ENCODE results near the gene TXNDC8. TPM values are rescaled to one million over a fixed set of nuclear protein-coding genes. Genes with fewer than 3 reads are reported as not detected.
"Not testable (repeated sequence)": the region's sequence is repeated elsewhere in the genome, so short reads cannot be mapped to it uniquely, and the experiment has no call there.

Gene TXNDC8
- total RNA-seq, result not detected

DNA sequence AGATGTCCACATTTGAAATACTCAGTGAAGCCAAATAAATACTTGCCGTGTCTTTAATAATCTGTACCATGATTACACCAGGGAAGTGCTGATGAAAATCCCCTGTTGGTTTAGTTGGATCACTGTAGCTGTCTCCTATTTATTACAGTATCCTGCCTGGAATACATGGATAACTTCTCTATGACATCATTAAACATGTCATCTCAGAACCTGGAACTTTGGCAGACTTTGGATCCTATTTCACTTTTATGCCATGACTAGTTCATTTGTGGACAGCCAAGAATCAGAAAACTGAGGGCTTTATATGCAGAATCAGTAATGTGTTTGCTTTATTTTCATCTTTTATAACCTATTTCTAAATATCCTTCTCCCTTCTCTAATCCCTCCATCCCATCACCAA lies at the start of gene TXNDC8:
Gene TXNDC8, minus strand, starts transcription at position 137 of the 400 bp plus-strand sequence.
- peaks cover 2% of the 10 kb centered on the region for H3K27me3 Mint-ChIP-seq (ENCODE audit: low read depth)
- no peak within 1 kb of the TSS for H3K4me3 Mint-ChIP-seq
- H3K4me1 Mint-ChIP-seq (ENCODE audit: low read depth), result no peaks in the 10 kb centered on the region
- ATAC-seq (no peak), DNase-seq (no peak)
- no peaks in the 10 kb centered on the region for H3K36me3 Mint-ChIP-seq (ENCODE audit: insufficient read depth)
- H3K9me3 Mint-ChIP-seq, result peaks cover 3% of the 10 kb centered on the region

DNA sequence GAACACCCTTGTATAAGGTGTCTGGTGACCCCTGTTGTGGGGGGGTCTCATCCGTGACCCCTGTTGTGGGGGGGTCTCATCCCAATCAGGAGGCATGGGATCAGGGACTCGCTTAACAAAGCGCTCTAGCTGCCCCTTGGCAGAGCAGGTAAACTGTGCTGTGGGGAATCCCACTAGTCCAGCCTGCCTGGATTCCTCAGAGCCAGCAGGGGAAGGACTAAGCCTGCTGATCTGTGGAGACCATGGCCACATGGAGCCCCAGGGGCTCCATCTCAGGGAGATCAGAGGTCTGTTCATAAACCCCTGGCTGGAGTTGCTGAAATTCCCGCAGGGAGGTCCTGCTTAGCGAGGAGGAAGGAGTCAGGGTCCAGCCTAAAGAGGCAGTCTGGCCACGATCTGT lies 45.8 kb upstream of the TXNDC8 start:
- H3K4me1 Mint-ChIP-seq (ENCODE audit: low read depth), result no peaks in the 10 kb centered on the region
- no peak overlapping the region for H3K4me3 Mint-ChIP-seq
- no peaks in the 10 kb centered on the region for H3K36me3 Mint-ChIP-seq (ENCODE audit: insufficient read depth)
- DNase-seq, result no peak
- no peaks in the 10 kb centered on the region for H3K27me3 Mint-ChIP-seq (ENCODE audit: low read depth)
- no peaks in the 10 kb centered on the region for H3K9me3 Mint-ChIP-seq
- no peak for ATAC-seq

DNA sequence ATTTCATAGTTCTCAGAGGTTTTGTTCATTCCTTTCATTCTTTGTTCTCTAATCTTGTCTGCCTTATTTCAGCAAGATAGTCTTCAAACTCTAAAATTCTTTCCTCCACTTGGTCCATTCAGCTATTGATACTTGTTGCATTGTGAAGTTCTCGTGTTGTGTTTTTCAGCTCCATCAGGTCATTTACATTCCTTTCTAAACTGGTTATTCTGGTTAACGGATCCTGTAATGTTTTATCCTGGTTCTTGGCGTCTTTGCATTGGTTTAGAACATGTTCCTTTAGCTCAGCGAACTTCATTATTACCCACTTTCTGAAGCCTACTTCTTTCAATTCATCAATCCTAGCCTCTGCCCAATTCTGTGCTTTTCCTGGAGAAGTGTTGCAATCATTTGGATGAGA lies 45.1 kb upstream of the TXNDC8 start:
- no peaks in the 10 kb centered on the region for H3K9me3 Mint-ChIP-seq

DNA sequence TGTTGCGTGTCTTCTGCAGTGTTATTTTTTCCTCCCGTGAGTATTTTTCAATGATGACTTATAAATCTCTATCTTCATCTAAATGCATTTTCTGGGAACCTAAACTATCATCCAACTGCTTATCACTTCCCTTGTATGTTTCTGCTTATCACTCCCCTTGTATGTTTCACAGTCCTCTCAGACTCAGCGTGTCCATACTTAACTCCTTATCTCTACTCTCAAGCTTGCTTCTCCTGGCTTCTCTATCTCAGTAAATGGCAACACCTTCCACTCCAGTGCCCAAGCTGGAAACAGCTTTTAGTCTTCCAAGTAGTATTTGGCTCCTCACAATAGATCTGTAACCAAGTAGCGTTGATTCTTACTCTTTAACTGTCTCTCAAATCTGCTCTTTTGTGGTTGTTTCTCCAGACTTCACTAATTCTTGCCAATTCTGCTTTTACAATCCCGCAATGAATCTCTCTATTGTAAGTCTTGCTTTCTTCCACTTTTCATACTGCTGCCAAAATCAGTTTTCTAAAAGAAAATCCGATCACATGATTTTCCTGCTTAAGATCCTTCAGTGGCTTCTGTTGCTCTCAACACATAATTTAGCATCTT lies 33.8 kb upstream of the TXNDC8 start:
- ATAC-seq (no peak), DNase-seq (no peak)
- Mint-ChIP-seq H3K27me3 (ENCODE audit: low read depth) (peaks cover 2% of the 10 kb centered on the region), H3K36me3 (ENCODE audit: insufficient read depth) (no peaks in the 10 kb centered on the region), H3K4me3 (no peak overlapping the region), H3K9me3 (no peaks in the 10 kb centered on the region), H3K4me1 (ENCODE audit: low read depth) (no peaks in the 10 kb centered on the region)

More for the DNA sequence above, 45.1 kb upstream of the TXNDC8 start:
- no peaks in the 10 kb centered on the region for H3K36me3 Mint-ChIP-seq (ENCODE audit: insufficient read depth)
- H3K4me3 Mint-ChIP-seq, result no peak overlapping the region
- DNase-seq, result no peak
- H3K4me1 Mint-ChIP-seq (ENCODE audit: low read depth), result no peaks in the 10 kb centered on the region
- no peak for ATAC-seq
- H3K27me3 Mint-ChIP-seq (ENCODE audit: low read depth), result no peaks in the 10 kb centered on the region

DNA sequence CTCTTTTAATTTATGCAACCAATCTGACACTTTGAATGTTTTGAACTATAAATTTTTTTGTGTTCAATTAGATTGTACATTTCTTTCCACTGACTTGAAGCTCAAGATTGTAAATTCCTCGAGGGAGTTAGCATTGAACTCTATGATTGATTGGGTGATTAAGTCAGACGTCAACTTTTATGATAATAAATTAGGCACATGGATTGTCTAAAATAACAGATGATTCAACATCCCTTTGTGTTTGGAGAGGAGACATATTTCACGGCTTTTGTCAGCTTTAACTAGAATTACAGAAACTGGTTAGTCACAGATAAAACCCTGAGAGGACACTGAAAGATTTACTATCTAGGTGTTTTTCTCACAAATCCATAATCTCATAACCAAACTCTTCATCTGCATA lies 32.7 kb upstream of the TXNDC8 start:
- H3K36me3 Mint-ChIP-seq (ENCODE audit: insufficient read depth), result no peaks in the 10 kb centered on the region
- ATAC-seq (no peak), DNase-seq (no peak)
- H3K4me1 Mint-ChIP-seq (ENCODE audit: low read depth), result no peaks in the 10 kb centered on the region
- H3K4me3 Mint-ChIP-seq, result no peak overlapping the region
- no peaks in the 10 kb centered on the region for H3K27me3 Mint-ChIP-seq (ENCODE audit: low read depth)
- H3K9me3 Mint-ChIP-seq, result no peaks in the 10 kb centered on the region

DNA sequence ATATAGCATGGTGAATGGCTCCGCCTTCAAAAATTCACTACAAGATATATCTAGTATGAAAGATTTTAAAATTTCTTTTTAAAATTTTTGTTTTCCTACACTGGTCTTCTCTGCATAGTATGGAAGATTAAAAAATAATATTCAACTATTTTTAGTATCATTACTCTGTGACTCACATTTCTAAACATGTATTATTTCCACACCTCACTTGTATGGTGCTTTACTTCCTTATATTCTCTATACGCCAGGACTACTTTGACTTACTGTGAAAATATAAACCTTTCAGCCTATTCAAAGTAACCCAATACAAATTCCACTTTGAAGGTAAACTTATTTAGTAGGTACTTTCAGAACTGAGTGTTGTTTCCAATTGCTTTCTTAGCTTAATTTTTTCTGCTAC lies 26.8 kb upstream of the TXNDC8 start:
- no peaks in the 10 kb centered on the region for H3K4me1 Mint-ChIP-seq (ENCODE audit: low read depth)
- ATAC-seq, result no peak
- no peaks in the 10 kb centered on the region for H3K36me3 Mint-ChIP-seq (ENCODE audit: insufficient read depth)
- no peak for DNase-seq
- H3K9me3 Mint-ChIP-seq, result no peaks in the 10 kb centered on the region
- H3K27me3 Mint-ChIP-seq (ENCODE audit: low read depth), result no peaks in the 10 kb centered on the region
- no peak overlapping the region for H3K4me3 Mint-ChIP-seq

DNA sequence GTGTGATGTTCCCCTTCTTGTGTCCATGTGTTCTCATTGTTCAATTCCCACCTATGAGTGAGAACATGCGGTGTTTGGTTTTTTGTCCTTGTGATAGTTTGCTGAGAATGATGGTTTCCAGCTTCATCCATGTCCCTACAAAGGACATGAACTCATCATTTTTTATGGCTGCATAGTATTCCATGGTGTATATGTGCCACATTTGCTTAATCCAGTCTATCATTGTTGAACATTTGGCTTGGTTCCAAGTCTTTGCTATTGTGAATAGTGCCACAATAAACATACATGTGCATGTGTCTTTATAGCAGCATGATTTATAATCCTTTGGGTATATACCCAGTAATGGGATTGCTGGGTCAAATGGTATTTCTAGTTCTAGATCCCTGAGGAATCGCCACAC lies 21.3 kb upstream of the TXNDC8 start:
- H3K4me3 Mint-ChIP-seq; H3K9me3 Mint-ChIP-seq; ATAC-seq; H3K27me3 Mint-ChIP-seq (ENCODE audit: low read depth); H3K36me3 Mint-ChIP-seq (ENCODE audit: insufficient read depth); DNase-seq; H3K4me1 Mint-ChIP-seq (ENCODE audit: low read depth): not testable (repeated sequence)

DNA sequence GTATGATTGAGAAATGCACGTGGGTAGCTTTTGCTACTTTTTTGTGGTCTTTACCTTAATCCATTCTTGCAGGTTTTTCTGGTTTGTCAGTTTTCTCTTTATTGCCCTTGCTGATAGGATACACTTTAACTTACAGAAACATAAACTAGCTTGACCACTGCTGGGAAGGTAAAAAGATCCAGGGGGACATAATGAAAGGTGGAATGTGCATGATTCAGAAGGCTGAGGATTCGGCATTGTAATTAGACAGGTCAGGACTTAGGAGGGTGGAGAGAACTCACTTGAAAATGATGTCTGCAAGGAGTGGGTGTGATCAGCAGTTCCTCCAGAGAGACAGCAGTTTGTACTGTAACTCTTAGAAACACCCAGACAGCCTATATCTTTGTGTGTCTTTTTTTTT lies 19.8 kb upstream of the TXNDC8 start:
- ATAC-seq (no peak), DNase-seq (no peak)
- Mint-ChIP-seq H3K4me1 (ENCODE audit: low read depth) (no peaks in the 10 kb centered on the region), H3K9me3 (no peaks in the 10 kb centered on the region), H3K27me3 (ENCODE audit: low read depth) (no peaks in the 10 kb centered on the region), H3K4me3 (no peak overlapping the region), H3K36me3 (ENCODE audit: insufficient read depth) (no peaks in the 10 kb centered on the region)

DNA sequence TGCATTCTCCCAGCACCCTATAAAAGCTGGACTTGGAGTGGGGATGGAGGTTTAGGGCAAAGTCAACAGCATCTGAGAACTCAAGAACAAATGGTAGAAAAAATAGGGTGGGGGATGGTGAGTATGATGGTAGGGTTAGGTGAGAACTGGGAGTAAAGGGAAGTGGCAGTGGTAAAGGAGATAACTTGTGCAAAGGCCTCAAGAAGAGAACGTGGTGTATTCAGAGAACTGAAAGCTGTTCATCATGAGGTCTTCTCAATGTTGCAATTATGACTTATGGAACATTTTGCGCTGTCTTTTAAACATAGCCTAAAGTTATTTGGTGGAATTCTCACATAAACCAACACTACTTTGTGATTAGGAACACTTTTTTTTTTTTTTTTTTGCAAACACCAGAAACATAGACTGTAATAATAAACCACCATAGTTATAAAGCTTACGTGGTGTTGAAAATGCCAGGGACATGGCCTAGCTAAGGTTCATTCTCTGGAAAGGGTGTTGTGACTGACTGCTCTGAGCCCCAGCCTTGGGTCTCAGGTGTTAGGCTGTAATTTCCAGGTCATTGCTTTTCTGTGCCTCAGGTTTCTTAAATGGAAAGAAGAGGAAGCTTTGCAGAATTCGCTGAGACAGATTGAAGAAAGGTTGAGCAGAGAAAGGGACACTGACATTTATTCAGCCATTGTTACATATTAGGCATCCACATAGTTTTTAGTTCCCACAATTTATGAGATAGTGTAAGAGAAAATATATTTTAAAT lies 19.2 kb upstream of the TXNDC8 start:
- H3K27me3 Mint-ChIP-seq (ENCODE audit: low read depth), result no peaks in the 10 kb centered on the region
- H3K4me3 Mint-ChIP-seq, result no peak overlapping the region
- ATAC-seq (no peak), DNase-seq (no peak)
- no peaks in the 10 kb centered on the region for H3K36me3 Mint-ChIP-seq (ENCODE audit: insufficient read depth)
- H3K4me1 Mint-ChIP-seq (ENCODE audit: low read depth), result no peaks in the 10 kb centered on the region
- H3K9me3 Mint-ChIP-seq, result no peaks in the 10 kb centered on the region

DNA sequence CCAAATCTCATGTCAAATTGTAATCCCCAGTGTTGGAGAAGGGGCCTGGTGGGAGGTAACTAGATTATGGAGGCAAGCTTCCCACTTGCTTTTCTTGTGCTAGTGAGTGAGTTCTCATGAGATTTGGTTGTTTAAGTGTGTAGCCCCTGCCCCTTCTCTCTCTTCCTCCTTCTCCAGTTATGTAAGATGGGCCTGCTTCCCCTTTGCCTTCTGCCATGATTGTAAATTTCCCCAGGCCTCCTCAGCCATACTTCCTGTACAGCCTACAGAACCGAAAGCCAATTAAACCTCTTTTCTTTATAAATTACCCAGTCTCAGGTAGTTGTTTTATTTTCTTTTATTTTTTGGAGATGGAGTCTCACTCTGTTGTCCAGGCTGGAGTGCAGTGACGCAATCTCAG lies 18.2 kb upstream of the TXNDC8 start:
- H3K27me3 Mint-ChIP-seq (ENCODE audit: low read depth), result no peaks in the 10 kb centered on the region
- H3K36me3 Mint-ChIP-seq (ENCODE audit: insufficient read depth), result no peaks in the 10 kb centered on the region
- H3K4me1 Mint-ChIP-seq (ENCODE audit: low read depth), result no peaks in the 10 kb centered on the region
- H3K9me3 Mint-ChIP-seq, result no peaks in the 10 kb centered on the region
- DNase-seq (no peak), ATAC-seq (no peak)
- no peak overlapping the region for H3K4me3 Mint-ChIP-seq

DNA sequence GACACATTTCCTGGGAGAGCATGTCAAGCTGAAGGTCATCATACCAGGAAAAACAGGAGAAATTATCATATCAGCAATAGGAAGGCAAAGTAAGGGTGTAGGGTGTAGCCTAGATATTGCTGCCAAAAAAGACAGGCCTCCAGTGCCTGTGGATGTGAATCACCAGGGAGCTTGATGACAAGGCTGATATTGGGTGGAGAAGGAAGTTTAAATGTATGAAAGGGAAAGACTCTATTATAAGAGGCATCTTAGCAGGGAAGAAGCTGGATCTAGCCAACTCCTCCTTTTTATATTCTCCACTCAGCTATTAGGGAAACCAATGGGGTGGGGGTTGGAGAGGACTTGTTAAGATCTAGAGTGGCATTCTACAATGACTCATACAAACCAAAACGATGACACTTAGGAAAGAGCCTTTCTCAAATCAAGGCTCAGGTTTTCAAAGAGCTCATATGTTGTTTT lies 13.4 kb upstream of the TXNDC8 start:
- ATAC-seq (peak in 1 of 2 donors; percentile 30), DNase-seq (no peak)
- no peaks in the 10 kb centered on the region for H3K9me3 Mint-ChIP-seq
- H3K4me1 Mint-ChIP-seq (ENCODE audit: low read depth), result no peaks in the 10 kb centered on the region
- no peak overlapping the region for H3K4me3 Mint-ChIP-seq
- no peaks in the 10 kb centered on the region for H3K27me3 Mint-ChIP-seq (ENCODE audit: low read depth)
- no peaks in the 10 kb centered on the region for H3K36me3 Mint-ChIP-seq (ENCODE audit: insufficient read depth)

DNA sequence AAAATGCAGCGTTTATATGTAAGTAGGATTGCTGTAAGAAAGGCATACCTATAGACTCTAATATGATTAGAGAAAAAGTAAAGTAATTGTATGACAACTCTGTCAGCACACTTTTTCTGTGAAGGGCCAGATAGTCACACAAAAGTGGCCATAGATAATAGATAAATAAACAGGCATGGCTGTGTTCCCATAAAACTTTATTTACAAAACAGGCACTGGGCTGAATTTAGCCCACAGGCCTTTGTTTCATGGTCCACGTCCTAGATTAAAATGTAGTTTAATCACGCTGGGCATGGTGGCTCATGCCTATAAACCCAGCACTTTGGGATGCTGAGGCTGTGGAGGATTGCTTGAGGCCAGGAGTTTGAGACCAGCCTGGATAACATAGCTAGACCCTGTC lies 8.7 kb upstream of the TXNDC8 start:
- DNase-seq (no peak), ATAC-seq (no peak)
- Mint-ChIP-seq H3K36me3 (ENCODE audit: insufficient read depth) (no peaks in the 10 kb centered on the region), H3K9me3 (no peaks in the 10 kb centered on the region), H3K4me1 (ENCODE audit: low read depth) (no peaks in the 10 kb centered on the region), H3K27me3 (ENCODE audit: low read depth) (no peaks in the 10 kb centered on the region), H3K4me3 (no peak overlapping the region)

DNA sequence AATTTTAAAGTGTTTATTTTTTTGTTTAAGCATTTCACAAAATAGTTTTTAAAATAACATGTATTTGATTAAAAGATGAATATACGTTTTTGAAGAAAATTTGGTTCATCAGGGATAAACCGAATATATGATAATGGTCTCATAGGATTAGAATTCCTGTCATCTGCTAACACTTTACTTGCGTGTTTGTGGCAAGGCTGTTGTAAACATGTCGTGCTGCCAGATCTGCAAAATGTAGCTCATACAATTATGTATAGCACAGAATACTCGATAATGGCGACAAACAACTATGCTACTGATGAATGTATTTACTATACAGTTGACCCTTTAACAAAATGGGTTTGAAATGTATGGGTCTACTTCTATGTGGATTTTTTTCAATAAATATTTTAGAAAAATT lies 7.2 kb upstream of the TXNDC8 start:
- ATAC-seq (no peak), DNase-seq (no peak)
- no peaks in the 10 kb centered on the region for H3K36me3 Mint-ChIP-seq (ENCODE audit: insufficient read depth)
- no peaks in the 10 kb centered on the region for H3K4me1 Mint-ChIP-seq (ENCODE audit: low read depth)
- no peak overlapping the region for H3K4me3 Mint-ChIP-seq
- H3K27me3 Mint-ChIP-seq (ENCODE audit: low read depth), result no peaks in the 10 kb centered on the region
- H3K9me3 Mint-ChIP-seq, result no peaks in the 10 kb centered on the region

DNA sequence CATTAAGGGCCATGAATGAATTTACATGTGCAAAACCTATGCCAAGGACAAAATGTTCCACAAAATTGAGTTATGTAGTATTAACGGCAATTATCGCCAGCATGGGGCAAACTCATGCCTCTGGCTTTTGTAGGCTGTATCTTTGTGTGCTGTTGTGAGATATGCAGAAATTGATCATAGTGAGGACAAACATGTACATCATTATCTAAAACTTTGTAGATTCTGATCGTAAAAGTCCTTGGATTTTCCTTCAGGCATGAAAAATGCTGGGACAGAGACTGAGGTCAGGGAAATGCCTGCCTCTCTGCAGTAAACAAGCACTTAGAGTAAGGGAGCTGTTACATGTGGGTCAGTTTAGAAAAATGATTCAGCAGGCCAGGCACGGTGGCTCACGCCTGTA lies 5.9 kb upstream of the TXNDC8 start:
- Mint-ChIP-seq H3K27me3 (ENCODE audit: low read depth) (no peaks in the 10 kb centered on the region), H3K4me3 (no peak overlapping the region), H3K9me3 (no peaks in the 10 kb centered on the region), H3K36me3 (ENCODE audit: insufficient read depth) (no peaks in the 10 kb centered on the region), H3K4me1 (ENCODE audit: low read depth) (no peaks in the 10 kb centered on the region)
- ATAC-seq (no peak), DNase-seq (no peak)

DNA sequence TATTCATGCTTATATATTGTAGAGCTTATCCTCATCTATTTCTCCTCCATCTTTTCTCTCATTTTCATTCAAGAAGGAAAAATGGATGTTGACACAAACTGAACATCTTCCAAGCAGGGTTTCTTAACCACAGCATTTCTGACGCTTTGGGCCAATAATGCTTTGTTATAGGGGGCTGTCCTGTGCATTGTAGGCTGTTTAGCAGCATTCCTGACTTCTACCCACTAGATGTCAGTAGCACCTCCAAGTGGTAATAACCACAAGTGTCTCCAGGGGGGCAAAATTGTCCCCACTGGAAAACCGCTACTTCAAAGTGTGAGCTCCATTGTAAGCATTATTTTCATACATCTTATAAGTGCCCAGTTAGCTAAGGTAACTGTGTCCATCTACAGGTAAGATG lies 2.6 kb upstream of the TXNDC8 start:
- no peak for DNase-seq
- H3K27me3 Mint-ChIP-seq (ENCODE audit: low read depth), result no peaks in the 10 kb centered on the region
- no peak for ATAC-seq
- no peaks in the 10 kb centered on the region for H3K36me3 Mint-ChIP-seq (ENCODE audit: insufficient read depth)
- H3K4me3 Mint-ChIP-seq, result no peak overlapping the region
- no peaks in the 10 kb centered on the region for H3K4me1 Mint-ChIP-seq (ENCODE audit: low read depth)
- H3K9me3 Mint-ChIP-seq, result peaks cover 3% of the 10 kb centered on the region
